Stimulated activated CD4-positive, alpha-beta T cell treated with anti-CD3 and anti-CD28 coated beads, TNF-alpha, amount 100 ng/mL, for 1 hour (primary cell): Measurements from ENCODE around the gene CIZ1.

Experiments used
- DNase-seq, 3 donors: peaks; one replicate each; pipeline ENCODE4 v3.0.0-alpha.2; 2020; ENCODE audit warnings: low read depth in 3 of 3, low spot score in 1 of 3

CIZ1 gene

DNA sequence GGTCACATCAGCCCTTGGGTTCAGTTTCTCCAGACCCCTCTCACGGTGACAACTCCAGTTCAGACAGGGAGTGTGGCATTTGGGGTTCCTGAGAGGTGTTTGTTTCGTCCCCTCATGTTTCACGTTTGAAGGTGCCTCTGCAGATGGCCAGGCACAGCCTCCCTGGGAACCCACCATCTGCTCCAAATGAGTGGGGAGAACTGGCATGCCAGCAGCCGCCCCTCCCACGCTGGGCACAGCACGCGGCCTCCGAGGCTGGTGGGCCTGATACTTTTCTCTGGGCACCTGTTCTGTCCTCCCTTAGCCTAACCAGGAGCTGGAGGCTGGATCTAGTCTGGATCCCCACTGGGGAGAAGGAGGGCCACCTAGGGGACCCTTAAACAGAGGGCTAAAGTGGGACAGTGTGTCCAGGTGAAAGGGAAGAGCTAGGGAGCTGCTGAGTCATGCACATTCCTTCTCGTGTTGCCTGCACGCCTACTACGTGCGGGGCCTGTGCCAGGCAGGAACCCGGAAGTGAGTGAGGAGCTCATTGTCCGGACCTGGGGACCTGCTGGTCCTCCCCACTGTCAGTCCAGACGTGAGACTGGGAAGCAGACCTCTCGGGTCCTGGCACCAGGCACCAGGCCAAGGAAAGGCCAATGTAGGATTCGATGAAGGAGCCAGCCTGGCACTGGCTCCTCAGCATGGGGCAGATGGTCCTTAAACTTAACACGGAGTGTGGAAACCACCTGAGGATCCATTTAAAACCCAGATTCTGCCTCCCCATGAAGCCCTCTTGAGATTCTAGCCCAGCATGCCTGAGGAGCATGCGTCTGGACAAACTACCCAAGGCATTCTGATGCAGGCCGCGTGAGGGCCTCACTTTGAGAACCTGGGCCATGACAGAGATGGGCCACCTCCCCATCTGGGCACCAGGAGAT is 23.5 kb upstream of the CIZ1 start:
- DNase-seq = no peak

DNA sequence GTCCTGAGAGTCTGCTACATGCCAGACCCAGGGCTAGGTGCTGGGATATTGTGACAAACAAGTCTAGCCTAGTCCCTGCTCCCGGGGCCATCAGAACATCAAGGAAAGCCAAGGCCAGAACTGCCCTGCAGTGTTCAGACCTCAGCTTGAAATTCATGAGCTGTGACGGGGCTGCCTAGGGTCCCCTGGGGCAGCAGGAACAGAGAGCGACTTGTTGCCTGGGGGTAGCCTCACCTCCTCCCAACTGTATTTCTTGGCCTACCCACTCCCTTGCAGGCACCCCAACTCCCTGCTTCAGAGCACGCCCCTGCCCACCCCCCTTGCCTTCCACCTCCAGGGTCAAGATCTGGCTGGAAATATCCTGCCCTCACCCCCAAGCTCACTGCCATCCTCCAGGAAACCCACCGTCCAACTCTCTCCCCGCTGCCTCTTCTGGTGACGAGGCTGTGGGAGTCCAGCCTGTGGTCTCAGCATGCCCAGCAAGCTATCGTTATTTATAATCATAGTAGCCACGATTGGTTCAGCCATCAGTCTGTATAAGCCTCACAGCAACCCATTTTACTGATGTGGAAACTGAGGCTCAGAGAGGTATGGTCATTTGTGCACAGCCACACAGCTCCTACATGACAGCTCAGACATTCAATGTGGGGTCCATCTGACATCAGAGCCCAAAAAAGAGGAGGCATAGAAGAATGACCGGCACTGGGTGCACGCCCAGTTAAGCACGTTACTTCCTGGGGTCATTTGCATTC is 22.6 kb upstream of the CIZ1 start:
- DNase-seq = no peak

DNA sequence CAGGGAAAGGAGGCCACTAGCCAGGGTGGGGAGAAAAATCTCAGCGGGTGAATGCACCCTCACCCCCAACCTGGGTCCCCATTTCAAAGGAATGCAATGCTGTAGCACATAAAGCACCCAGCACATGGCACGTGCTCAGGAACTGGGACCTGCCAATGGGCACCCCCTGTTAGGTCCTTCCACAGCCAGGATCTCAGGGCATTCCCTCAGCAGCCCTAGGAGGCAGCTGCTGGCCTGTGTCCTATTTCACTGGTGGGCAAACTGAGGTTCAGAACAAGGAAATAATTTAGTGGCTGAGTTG is 20.6 kb upstream of the CIZ1 start:
- no peak for DNase-seq

DNA sequence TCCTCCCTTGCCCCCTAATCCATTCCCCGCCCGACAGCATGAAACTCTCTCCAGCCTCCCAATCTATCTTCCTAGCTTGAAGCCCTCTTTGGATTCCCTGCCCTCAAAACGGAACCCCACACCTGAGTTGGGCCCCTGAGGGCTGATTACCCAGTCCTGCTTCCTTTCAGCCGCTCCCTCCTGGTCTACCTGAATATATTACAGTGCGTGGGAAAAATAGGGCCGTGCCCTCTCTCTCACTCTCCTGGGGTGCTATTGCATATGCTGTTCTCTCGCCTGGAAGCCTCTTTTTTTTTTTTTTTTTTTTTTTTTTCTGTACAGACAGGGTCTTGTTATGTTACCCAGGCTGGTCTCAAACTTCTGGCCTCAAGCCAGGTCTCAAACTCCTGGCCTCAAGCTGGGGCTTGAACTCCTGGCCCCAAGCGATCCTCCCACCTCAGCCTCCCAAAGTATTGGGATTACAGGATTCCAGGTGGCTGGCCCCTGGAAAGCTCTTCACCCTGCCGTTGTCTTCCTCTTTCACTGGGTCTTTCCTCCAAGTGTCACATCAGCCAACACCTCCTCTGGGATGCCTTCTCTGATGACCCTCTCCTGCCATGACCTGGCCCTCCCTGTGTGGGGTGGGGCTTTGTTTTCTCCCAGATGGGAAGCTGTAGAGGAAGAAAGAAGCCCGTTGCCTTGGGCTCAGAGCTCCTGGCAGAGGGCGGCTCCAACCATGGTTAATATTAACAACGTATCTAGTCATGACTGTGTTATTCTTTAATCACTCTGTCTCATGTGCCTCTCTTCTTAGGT is 20.0 kb upstream of the CIZ1 start:
- no peak for DNase-seq

DNA sequence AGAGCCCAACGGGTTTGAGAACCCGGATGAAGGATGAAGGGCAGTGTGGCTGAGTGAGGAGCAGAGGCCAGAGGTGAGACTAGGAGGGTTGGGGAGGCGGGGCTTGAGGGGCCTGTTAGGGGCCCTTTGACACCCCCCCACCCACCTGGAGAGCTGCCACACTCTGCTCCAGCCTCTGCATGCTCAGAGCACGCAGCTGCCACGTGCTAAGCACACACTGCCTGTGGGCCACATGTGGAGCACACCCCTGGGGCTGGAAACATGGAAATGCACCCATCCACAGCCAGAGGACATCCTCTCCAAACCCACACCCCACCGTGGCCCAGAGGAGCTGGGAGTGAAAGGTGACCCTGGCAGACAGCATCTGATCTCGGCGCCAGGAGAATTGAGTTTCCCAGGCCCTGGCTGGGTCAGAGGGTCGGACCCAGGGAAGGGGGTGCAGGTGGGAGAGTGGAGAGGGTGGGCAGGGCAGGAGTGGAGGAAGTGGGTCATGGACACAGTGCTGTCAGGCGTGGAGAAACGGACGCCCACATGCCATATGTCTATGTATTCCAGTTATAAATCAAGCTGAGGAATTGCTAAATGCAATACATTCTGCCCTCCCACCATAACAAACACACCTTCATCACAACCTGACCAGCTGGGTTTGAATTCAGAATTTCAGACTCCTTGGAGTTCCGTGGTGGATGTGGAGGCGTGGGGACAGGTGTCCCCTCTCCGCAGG is 17.7 kb upstream of the CIZ1 start:
- DNase-seq = no peak

DNA sequence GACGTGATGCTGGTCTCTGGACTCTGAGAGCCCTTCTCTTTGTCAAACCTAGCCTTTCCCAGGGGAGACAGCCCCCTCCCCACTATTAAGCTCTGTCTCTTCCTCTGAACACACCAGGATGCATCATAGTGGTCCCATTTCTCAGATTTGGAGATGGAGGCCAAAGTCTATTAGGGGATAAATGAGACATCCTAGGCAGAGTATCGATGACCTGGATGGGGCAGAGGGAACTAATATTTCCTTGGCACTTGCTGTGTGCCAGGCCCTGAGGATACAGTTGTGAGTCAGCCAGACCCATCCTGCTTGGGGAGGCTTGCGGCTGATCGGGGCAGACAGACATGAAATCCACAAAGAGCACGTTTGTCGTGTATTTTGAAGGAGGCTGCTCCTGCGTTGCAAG is 17.0 kb upstream of the CIZ1 start:
- no peak for DNase-seq

DNA sequence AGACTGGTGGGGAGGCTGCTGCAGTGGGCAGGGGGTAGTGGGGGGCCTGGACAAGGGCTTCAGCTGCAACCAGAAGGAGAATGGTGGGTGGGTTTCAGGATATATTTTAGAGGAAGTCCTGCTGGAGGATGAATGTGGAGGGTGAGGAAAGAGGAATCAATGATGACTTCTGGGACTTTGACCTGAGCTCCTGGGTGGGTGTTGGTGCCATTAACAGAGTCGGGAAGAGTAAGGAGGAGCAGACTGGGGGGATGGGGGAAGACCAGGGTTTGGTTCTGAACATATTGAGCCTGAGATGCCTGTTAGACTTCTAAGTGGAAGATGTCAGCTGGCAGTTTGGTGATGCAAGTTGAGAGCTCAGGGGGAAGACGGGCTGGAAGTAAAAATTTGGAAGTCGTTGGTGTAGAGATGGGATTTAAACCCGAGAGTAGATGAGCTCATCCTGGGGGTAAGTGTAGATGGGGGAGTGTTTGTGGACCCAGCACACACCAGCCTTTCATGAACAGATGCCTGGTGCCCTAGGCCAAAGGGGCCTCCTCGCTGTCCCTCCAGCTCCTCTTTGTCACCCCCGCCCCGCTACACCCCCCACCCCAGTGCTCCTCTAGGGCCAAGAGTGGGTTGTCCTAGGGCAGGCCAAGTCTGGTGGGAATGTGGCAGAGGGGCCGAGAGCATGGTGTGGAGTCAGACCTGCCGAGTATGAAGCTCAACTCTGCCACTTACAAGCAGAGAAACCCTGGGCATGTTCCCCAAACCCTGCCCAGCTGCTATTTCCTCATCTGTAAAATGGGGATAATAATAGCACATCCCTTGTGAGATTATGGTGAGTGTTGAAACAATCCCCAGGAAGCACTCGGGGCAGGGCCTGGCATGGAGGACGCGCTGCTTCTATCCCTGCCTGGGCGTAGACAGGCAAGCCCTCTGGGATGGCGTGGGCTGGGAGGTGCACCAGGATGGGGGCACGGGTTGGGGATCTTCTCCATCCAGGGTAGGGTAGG is 15.8 kb upstream of the CIZ1 start:
- DNase-seq = no peak

DNA sequence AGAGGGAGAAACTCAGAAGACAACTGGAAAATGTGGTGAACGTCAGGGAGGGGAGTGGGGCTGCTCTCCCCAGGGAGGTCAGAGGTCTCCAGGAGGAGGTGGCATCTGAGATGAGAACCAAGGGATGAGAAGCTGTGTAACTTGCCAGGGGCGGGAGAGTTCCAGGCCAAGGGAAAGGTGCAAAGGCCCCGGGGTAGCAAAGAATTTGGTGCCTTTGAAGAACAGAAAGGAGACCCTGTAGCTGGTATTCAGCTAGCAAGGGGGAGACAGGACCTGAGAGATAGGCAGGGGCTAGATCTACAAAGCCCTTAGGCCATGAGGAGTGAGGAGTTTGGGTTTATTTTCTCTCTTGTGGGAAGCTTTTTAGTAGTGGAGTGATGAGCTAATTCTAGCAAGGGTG is 15.1 kb upstream of the CIZ1 start:
- no peak for DNase-seq

DNA sequence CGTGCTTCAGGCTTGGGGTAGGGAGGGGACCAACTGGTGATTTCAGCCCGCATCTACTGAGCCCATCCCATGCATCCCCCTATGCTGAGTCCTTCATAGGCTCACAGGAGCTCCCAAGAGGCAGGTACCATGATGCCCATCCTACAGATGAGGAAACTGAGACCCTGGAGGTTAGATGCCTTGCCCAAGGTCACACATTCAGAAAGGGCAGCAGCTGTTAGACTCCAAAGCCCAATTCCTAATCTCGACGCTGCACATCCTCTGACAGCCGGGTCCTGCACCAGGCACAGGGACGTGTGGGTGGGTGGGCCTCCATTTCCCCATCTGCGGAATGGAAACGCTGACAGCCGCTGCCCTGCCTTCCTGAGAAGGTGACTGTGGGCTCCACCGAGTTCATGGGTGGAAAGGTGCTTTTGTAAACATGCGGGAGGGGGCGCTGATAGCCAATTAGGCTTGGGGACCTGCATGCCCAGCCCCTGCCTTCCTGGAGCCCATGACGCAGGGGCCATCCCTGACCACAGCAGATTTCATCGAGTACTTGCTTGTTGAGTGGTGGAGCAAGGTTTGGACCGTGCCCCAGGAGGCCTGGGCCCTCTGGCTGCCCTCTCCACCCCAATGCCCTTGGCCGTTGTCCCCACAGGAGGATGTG is 14.0 kb upstream of the CIZ1 start:
- no peak for DNase-seq

DNA sequence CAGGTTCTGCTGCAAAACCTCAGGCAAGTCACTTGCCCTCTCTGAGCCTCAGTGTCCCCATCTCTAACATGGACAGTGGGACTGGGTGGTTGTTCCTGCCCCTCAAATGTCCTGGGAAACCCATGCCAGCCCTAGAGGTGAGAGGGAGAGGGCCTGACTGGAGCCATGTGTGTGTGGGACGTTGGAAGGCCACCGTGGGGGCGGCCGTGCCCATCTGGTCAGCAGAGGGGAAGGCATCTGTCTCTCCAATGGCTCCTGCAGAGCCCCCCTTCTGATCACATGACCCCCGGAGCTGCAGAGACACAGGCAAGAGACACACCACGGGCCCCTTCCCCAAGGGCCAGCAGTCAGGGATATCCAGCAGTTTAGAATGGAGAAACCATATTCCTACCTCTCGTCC is 13.5 kb upstream of the CIZ1 start:
- no peak for DNase-seq

DNA sequence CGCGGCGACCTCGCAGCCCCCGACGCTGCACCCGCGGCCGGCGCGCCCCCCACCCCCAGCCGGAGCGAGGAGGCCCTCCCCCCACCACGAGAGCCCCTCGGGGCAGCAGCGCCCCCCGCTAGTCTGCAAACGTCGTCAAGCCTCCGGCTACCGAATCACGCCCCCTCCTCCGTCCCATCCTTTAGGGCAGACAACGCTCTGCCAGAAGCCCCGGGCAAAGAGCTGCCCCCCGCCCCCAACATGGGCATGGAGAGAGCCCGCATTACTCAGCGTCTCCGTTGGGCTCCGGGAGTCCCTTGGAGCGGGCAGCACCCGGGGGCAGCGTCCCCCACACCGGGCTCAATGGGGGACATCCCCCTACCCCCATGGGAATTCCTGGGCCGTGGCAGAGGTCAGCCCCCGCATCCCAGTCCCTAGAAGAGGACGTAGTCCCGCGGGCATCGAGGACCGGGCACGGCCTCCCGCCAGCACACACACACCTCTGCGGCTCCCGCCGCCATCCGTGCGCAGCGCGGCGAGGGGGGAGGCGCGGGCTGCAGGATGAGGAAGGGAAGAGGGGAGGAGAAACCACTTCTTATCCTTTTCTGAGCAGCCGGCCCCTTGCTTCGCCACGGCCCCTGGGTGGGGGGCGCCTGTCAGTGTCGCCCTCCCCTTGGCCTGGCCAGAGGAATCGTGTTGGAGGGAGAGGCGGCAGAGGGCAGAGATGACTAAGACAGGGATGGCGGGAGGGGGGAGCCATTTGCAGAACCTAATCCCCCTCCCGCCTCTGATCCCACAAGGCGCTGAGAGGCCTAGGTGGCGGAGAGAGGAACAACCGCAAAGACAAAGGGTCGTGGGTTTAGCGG is 12.6 kb upstream of the CIZ1 start:
- no peak for DNase-seq

DNA sequence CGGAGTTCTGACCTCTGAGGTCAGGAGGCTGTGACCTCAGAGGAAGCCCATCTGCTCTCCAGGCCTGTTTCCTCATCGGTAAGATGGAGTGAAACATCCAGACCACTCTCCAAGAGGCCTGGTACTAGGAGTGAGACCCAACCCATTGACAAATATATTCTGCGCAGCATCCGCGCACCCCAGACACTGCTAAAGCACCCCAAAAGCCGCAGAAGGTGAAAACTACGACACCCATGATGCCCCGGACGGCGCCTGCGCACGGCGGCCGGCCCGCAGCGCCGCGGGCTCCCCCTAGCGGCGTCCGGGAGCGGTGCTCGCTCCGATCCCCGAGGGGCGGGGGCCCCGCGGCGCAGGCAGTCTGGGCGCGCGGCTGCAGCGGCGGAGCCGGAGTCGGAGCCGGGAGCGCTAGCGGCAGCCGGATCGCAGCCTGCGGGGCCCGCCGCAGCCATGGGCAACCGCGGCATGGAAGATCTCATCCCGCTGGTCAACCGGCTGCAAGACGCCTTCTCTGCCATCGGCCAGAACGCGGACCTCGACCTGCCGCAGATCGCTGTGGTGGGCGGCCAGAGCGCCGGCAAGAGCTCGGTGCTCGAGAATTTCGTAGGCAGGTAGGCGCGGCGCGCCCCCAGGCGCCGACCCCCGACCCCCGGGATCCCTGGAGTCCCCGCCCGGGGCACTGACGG is 11.8 kb upstream of the CIZ1 start, which contains the start of gene DNM1:
DNM1 (plus strand) TSS at position 356 of the 683 bp plus-strand sequence; CDS start at position 448, 92 bp downstream.
- DNase-seq = peak; percentile 18 to 59 (median 45)

DNA sequence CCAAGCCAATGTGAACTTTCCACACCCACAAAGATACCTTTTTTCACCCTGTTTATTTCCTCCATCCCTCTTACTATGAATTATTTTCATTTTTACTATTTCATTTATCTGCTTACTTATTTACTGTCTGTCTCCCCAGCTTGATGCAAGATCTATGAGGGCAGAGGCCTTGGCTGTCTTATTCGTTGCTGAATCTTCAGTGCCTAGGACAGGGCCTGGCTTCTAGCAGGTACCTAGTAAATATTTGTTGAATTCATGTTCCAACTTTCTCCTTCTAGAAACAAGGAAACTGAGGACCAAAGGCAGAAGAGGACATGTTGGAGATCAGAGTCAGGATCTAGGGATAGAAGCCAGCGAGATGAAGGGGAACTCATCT is 11.3 kb upstream of the CIZ1 start:
- no peak for DNase-seq

DNA sequence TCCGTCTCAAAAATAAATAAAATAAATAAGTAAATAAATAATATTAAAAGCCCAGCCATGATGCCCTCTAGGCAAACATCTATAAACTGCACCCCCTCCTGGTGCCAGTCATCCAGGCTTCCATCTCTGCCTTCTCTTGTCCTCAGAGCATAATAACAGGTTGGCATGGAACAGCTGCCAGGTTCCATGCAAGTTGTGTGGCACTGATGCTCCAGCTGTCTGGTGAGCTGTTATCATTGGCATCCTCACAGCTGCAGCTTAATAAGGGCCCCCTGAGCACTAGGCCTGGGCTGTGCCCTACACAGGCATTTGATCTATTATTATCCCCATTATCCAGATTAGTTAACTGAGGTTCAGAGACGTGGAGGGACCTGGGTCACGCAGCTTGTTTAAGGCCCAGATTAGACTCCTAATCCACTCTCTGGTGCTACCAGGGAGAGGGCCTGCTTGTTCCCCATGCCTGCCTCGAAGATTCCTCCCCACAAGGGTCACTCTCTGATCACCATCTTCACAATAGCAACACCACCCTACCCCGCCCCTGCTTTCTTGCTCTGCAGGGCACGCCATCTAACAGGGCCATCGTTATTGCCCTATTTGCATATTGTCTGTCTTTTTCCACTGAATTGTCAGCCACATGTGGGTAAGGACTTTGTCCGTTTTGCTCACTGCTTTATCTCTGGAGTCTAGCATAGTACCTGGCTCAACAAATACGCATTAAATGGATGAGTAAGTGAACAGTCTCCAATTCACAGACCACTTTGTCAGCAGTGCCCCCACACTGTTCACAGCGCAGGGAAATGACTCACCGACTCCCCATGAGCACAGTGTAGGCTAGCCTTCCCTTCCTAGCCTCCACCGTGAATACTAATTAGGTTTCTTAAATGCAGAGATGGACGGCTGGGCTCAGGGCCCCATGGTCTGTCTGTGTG is 10.3 kb upstream of the CIZ1 start:
- DNase-seq = no peak

DNA sequence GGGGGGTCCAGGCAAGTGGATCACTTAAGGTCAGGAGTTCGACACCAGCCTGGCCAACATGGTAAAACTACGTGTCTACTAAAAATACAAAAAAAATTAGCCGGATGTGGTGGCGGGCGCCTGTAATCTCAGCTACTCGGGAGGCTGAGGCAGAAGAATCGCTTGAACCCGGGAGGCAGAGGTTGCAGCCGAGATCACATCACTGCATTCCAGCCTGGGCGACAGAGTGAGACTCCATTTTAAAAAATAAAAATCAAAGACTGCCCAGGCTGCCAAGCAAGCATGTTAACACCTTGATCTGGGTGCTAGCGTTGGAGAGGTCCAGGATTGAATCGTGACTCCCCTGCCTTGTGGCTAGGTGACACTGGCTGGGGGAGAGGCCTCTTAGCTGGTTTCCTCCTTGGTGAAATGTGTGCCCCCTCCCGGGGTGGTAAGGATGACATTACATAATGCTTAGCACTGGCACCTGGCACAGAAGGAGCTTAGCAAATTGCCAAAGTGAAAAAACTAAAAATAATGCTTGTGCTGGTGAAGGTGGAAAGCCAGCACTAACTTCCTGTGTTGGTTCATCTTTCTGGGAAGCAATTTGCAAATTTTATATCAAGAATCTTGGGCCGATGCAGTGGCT is 2.2 kb upstream of the CIZ1 start:
- DNase-seq = no peak

DNA sequence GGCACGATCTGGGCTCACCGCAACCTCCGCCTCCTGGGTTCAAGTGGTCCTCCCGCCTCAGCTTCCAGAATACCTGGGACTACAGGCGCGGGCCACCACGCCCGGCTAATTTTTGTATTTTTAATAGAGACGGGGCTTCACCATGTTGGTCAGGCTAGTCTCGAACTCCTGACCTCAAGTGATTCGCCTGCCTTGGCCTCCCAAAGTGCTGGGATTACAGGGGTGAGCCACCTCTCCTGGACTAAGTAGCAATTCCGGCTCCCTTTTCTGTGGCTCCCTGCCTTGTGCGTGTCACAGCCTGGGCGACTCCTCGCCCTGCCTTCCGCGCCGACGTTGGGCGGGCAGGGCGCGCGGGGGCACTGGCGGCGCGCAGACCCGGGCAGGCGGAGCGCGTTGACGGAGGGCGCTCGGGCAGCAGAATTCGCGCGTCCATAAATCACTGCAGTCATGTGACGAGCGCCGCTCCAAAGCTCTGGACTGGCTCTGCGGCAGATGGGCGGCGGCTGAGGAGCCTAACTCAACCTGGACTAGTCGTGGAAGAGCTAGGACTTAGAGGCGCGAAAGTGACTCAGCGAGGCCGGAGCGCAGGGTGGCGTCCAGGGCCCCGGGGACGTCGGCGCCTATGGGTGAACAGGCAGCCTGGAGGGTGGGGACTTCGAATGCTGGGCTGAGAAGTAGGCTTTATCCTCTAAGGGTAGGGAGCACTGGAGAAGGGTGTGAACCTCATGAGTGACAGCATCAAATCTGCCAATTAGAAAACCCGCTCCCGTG is 1.4 kb upstream of the CIZ1 start:
- peak in 1 of 3 donors; percentile 32 for DNase-seq
